Fibroblast of the conjunctiva (primary cell): Measurements from ENCODE around the gene NAA15.
"Not testable (repeated sequence)": the region's sequence is repeated elsewhere in the genome, so short reads cannot be mapped to it uniquely, and the experiment has no call there.

Source experiments
- DNase-seq: peaks from one replicate; pipeline ENCODE4 v3.0.0-alpha.2; 2010; ENCODE audit warnings: low read depth

The NAA15 gene

DNA sequence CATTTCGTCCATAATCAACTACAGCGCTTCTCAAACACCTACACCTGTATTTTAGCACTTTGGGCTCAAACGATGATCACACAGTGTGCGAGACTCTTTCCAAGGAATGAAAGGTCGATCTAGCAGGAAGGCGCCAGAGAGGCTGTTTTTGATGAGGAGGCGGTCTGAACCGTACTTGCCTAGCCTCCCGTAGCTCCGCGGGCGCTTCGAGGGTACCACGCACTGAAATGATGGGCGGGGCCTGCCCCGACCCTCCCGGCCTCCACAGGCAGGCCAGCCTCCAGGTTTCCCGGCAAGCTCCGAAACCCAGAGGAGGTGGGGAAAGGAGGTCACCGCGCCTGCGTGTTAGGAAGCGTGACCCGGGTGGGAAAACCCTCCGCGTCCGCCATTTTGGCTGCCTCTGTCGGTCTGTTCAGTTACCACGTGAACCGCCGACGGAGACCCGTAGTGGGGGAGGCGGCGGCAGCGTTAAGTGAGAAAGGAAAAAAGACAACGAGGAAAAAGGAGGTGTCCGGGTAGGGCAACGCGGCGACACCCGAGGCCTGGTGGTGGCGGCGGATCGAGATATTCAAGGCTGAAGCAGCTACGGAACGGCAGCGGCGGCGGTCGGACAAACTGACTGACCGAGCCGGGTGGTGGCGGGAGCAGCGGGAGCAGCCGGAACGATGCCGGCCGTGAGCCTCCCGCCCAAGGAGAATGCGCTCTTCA, at the start of gene NAA15:
Gene NAA15 (plus strand): TSS at position 393 of the 708 bp plus-strand sequence. CDS start 273 bp downstream, at position 666.
- peak; percentile 94 for DNase-seq

DNA sequence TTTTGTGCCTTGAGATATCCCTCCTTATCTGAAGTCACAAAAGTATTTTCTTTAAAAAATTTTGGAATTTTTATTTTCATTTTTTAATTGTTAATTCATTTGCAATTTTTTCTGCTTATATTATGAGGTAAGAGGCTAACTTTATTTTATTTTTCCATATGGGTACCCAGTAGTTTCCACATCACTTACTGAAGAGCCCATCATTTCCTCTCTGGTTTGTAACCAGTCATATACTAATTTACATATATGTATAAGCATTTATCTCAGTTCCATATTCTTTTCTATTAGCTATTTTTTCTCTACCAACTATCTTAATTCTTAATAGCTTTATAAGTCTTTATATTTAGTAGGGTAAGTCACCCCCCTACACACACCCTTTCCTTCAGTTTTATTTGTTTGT, 48.3 kb upstream of the NAA15 start:
- DNase-seq = no peak

DNA sequence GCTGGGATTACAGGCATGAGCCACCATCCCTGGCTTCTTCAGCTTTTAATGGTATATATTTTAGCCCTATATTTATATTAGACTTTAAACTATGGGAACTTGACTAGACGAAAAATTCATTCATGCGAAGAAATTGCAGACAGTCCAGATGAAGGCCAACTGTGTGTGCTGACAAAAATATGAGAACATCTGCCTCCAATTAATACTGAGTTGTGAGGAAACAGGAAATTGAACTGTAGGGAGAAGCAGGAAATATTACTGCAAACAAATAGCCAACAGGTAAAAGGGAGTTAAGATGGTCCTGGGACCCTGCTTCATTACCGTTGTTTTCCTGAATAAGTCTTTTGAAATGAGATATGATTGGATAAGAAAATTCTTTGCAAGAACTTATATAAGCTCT, 47.6 kb upstream of the NAA15 start:
- no peak for DNase-seq

DNA sequence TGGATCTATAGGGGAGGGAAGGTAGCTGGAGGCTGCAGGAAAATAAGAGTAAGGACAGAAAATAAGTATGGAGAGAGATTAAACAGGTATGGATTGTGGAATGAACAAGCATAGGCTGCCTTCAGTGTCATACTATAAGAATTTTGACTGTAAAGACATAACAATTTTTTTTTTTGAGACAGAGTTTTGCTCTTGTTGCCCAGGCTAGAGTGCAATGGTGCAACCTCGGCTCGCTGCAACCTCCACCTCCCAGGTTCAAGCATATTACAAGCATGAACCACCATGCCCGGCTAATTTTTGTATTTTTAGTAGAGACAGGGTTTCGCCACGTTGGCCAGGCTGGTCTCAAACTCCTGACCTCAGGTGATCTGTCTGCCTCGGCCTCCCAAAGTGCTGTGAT, 45.7 kb upstream of the NAA15 start:
- not testable (repeated sequence) for DNase-seq

DNA sequence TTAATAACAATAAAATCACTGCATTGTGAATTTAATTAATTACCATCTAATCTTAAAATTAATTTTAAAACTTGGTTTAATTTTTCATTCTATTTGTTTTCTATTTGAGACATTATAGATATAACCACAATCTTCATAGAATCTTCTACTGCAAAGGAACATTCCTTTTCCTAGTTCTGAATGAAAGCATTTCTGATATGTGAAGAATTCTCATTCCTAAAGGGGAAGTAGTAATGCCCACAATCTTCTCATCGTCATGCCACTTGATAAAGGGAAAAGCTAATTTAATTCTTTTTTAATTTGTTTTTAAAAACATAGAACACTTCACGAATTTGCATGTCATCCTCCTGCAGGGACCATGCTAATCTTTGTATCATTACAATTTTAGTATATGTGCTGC, 45.0 kb upstream of the NAA15 start:
- DNase-seq = no peak

DNA sequence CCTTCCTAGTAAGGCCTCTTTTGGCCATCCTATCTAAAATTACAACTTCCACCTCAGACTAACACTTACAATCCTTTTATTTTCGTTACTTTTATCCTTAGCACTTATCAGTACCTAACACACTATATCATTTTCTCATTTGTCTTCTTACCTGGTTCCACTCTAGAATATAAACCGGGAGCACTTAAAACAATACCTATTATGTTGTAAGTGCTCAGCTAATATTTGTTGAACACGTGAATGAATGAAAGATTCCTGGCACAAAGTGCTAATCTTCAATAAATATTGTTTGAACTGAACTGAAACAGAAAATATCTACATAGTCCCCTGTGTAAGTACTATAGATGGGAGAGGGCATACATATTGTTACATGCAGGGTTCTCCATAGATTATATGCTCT, 35.7 kb upstream of the NAA15 start:
- DNase-seq = no peak

DNA sequence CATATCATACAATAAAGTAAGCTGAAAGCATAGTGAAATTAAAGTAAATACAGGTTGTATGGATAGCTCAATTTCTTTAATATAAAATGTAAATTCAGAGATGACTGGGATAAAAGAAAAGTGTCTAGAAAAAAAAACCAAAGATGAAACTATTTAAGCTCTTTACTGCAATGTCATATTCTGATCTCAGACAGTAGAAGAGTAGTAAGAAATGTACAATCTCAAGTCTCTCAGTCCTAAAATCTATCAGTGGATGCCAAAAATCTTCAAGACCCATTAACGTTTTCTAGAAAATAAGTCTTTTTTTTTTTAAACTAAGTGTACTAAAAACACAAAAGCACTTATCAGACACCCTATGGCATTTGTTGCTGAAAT, 35.1 kb upstream of the NAA15 start:
- DNase-seq = no peak

DNA sequence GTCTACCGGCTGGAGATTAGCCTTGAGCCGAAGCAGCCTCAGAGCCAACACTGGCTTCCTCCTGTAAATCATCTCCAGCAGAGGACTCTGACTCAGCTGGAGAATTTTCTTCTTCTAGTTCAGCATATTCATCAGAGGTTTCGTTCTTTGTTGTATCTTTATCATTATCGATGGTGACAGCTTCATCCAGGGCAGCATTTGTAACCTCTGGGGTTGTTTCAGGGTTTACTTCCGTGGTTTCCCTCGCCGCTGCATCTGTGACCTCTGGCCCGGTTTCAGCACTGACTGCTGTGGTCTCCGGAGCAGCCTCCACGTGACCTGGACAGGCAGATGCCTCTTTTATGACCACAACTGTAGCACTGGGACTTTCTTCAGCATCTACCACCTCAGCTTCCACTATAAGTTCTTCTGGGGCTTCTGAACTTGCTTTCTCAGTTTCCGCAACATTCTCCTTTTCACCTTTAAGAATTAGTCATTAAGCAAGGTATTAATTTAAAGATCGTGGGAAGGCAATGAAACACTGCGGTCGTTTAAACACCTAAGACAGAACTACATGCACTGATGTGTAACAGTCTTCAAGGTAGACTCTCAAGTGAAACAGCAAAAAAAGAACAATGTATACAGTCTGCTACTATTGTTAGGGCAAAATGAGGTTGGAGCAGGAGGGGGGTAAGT, 34.6 kb upstream of the NAA15 start:
- DNase-seq = peak; percentile 40

DNA sequence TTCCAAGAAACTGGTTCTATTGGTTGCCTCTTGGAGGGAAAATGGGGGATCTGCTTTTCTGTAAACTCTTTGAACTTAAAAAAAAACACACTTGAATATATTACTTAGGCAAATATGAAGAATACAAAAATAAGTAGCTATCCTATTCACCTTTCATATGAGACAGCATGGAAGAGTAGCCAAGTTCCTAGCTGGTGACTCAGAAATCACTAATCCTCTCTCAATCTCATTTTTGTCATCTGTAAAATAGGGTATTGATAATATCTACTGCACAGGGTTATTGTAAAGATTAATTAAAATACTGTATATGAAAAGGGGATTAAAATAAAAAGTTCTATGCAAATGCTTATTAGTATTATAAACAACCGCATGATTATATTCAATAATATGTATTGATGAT, 34.0 kb upstream of the NAA15 start:
- DNase-seq = no peak

DNA sequence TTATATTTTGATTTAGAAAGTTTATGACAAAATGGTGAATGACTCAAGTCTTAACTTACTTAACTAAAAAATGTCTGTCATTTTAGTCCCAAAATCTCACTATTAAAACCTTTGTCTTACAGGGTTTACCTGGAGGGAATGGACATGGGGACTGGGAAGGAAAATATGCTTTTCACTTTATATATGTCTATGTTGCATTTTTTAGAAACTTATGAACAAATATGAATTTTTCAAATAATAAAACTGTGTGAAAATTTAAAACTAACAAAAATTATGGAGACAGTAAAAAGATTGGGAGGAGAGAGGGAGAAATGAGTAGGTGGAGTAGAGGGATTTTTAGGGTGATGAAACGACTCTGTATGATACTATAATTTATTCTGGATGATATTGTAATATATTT, 27.5 kb upstream of the NAA15 start:
- DNase-seq = no peak

DNA sequence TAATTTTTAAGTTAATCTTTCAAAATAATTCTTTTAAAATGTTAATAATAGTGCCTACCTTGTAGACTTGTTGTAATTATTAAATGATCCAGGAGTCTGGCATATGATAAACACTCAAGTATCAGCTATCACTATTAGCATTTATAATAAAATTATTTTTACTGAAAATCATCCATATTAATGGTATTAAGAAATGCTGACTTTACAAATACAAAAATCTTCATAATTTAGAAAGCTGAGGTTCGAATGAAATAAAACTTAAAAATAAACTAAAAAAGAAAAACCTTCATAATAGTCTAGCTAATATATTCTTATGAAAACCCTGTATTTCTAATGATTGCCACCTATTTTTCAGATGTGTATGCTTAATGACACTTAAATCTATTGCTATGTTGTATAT, 26.5 kb upstream of the NAA15 start:
- no peak for DNase-seq

DNA sequence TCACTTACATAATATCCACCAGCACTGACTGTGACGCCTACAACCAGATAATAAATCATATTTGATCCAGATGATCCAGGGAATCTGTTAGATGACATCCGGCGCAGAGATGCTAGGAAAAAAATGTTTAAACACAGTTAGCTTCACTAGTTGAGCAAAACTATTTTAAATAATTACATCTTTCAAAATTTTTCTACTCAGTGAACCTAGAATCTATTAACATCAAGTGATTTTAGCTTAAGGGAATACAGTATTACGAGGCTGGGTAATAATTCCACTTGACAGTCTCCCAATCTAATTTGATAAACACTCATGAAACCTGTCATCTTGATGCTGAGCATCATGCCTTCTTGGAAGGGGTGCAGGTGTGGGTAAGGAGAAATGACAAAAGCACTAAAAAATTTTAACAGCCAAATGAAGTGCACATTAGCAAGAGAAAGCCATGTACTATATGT, 26.0 kb upstream of the NAA15 start:
- no peak for DNase-seq

DNA sequence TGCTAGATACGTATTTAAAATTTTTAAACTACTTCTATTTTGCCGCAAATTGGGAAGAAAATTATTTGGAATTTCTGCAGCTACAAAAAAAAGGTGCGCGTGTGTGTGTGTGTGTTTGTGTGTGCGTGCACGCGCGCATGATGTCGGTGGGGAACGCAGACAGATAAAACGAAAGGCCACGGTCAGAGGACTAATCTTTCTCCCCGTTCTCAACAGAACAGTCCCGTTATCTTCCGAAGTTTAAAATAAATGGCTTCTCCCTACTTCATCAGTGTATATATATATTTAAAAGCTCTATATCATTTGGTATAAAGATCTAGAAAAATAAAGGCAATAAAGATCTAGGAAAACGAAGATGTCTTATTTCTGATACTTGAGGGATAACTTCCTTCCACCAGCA, 22.8 kb upstream of the NAA15 start:
- DNase-seq = no peak

DNA sequence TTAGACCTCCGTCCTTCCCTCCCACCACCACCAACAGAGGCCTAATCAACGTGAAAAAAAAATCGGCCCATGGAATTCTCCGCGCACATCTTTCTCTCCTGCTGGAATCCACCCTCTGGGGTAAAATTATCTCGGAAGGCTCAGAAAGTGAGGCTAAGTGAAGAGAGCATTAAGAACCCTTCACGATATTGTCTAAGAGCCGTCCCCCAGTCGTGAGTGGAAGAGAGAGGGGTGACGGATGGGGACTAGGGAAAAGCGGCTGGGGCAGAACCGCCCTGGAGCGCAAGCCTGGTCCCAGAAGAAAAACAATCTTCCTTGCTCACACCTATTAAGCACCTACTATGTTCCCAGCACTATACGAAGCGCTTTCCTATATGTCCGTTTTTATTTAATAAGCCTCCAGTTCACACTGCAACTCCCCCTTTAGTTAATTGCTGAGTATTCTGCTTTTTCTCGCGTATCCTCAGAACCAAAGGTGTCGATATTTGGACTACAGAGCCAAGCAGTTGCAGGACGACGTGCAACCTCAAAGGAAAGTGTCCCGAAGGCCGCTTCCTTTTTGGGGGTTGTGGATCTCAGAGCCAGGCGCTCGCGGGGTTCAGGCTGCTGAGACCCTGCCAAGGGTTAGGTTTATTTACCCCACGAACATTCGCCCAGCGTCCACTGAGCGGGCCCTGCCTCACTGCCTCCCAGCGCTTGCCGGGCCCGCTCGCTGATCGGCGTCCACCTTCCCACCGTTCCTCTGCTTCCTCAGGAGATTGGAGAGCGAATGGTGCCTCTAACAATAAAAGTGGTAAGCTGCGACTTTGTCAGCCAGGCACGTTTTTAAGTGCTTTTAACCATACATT, 22.2 kb upstream of the NAA15 start:
- DNase-seq = no peak

DNA sequence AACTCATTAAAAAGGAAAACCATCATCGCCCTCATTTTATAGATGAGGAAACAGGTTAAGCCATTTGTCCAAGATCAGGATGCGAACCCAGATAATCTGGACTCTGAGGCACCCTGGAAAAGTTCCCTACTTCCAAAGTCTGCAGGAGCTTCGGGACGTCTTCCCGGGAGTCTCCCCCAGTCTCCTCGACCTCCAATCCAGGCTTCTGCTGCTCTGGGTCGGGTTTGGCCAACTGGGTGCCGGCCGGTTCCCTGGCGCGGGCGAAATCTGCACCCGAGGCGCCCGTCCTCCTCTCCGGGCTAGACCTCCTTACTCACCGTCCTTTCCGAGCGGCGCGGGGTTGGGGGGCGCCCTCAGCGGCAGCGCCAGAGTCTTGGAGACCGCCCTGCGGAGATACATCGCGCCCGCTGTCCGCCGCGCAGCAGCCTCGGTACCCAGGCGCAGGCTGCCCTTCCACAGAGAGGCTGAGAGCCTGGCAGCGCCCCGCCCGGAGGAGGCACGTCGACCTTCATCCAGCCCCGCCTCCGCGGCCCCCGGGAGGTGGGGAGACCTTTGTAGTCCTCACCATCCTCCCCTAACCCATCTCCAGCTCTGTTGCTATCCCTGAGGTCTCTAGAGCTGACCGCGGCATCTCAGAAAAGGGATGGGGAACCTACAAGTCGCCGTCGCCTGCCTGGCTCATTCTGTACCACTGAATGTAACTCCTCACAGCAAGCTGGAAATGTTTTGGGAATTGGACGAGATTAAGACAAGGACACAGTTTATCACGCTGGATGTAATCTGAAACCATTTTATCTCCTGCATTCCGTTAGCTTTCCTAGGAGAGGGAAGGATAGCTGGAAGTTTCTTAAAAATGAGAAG, 21.3 kb upstream of the NAA15 start, which contains the start of gene MGARP:
Gene MGARP (minus strand): TSS at position 466 of the 861 bp plus-strand sequence. CDS start 67 bp downstream, at position 399.
- no peak for DNase-seq

DNA sequence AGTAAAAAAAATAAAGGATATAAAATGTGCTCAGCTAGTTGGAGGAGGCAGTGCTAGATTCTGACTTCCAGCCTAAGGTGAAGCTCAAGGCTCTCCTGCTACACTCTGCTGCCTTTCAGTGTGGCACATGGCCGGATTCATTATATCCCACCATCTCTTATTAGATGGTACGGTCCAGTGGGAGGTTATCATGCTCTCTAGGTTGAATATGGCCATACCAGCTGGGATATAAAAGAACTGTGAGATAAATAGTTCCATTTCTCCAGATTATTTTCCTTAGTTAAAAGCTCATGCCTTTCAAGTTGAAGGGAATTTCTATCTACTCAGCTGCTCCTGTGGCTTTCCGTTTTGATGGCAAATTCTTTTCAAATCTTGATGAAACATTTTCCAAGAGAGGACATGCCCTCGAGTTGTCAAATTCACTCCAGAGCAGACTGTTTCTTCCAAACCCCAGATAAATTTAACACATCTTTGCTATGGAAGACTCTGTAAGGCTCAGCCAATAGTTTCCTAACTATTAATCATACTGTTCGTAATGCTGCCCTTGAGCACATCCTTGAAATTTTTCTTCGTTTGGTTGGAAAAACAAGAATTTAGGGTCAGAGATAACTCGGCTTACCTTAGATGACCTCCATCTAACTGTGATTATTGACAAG, 19.1 kb upstream of the NAA15 start:
- no peak for DNase-seq

DNA sequence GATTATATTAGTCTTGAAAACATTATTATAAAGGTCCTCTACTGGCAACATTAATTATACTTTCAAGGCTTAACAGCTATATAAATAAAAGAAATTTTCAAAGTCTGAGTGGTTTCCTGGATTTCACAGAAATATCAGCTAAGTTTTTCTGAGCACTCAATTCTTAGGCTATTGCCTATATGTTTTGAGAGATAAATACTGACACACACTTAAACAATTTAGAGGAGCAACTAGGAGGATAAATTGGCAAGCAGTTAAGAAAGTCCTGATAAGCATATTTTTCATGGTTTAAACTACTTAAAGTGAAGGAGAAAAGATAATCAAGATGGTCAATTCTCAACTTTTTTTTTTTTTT, 18.6 kb upstream of the NAA15 start:
- DNase-seq = no peak

DNA sequence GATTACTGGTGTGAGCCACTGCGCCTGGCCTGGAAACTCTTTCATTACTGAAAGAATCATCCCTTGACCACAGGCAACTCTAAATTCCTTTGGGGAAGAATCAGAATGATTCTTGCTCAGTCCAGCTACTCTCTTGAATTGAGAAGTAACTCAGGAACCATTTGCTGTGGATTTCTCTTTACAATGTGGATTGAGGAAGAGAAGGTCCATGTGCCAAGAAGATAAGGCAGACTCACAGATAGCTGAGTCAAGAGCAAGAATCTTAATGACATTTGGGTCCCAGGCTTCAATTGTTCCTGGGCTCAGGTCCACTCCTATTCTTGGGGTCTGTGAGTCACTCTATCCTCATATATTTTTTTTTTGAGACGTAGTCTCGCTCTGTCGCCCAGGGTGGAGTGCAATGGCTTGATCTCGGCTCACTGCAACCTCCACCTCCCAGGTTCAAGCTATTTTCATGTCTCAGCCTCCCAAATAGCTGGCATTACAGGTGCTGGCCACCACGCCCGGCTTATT, 15.1 kb upstream of the NAA15 start:
- no peak for DNase-seq

DNA sequence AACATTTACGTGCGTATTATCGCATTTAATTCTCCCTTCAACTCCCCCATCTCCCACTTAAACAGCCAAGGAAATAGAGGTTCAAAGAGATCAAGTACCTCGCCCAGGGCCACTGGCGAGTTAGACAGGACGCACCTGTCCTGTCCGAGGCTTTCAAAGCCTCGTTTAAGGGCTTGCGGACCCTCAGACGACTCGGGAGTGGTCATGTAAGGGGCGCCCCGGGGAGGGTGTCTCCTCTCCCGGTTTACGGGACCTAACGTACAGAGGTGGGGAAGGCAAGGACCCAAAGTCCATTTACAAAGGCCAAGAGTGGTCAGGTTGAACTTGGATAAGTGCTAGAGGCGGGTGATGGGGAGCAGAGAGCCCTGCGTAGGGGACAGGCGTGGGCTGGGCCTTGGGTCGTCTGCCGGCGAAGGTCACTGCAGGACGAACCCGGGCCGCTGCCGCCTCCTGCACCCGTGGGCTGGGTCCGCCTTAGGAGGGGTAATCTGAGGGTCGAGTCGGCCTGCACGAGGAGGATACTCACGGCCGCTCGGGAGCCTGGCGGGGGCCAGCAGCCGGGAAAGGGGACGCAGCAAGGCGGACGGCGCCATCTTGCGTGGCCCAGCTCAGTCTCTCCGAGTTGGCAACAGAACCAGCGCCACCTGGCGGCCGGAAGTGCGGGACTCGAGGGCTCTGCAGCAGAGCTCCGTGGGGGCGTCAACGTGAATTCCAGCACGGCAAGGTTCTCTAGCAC, 5.9 kb upstream of the NAA15 start:
- DNase-seq = peak; percentile 86

DNA sequence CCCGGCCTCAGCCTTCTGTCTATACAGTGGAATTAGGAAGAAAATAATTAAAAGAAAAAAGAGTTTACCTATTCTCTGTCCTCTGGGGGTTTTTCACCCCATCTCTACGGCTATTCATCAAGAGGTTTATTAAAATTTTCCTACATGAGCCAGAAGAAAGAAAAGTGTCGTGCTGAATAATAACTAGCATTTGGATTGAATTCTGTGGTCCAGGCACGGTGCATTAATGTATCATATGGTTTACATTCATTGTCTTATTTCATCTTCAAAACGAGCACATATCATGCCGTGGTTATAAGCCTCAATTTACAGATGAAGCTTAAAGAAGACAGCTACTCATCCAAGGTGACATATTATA, 5.4 kb upstream of the NAA15 start:
- no peak for DNase-seq

DNA sequence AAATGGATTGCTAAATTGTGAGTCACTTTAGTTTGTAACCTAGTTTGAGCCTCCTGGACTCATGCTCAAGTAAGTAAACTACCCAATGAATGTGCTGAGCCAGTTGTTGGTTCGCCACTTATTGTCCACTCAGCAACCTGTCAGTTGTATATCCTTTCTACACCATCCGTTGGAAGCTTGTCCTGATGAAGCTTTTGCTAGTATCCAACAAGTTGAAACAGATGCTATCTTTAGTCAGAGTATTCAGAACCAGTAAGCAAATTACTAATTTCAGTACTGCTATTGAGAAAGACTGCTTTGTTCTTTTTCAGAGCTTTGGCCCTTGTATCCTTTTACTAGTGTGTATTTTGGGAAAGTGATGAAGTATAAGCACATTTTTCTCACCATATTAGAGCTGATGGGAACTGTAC, 4.3 kb upstream of the NAA15 start:
- DNase-seq = no peak
